Stomach (tissue), 9 donors: ENCODE data around the gene VIPR2. TPM values are rescaled to one million over a fixed set of nuclear protein-coding genes. Genes with fewer than 3 reads are reported as not detected.

Experiments used
- DNase-seq, 2 donors: peaks; one replicate each; pipeline versions ENCODE4 v3.0.0 to v3.0.0-alpha.2; 2013 to 2019
- H3K27ac ChIP-seq, 5 donors: fragments of 200-600 bp in 4 of 5; sonication (generic) in 4 of 5; one replicate each; pipeline ENCODE4 v1.5.1; 2013 to 2019; ENCODE audit warnings: mild to moderate bottlenecking in 1 of 5, moderate library complexity in 1 of 5
- H3K27me3 ChIP-seq, 3 donors: fragments of 200-600 bp; sonication (generic); one replicate each; pipeline ENCODE4 v1.5.1; 2017 to 2019; ENCODE audit warnings: mixed run types in 1 of 3
- H3K36me3 ChIP-seq, 4 donors: fragments of 200-600 bp; sonication (generic); 1 replicate in 3 of 4; 2 replicates in 1 of 4; pipeline ENCODE4 v1.5.1; 2016 to 2019
- H3K4me1 ChIP-seq, 4 donors: fragments of 200-600 bp; sonication (generic); one replicate each; pipeline ENCODE4 v1.5.1; 2016 to 2019
- H3K4me3 ChIP-seq, 4 donors: fragments of 200-600 bp; sonication (generic) in 3 of 4; one replicate each; pipeline ENCODE4 v1.5.1; 2016 to 2019; ENCODE audit warnings: mild to moderate bottlenecking in 1 of 4
- H3K9me3 ChIP-seq, 4 donors: fragments of 200-600 bp; sonication (generic); one replicate each; pipeline ENCODE4 v1.5.1; 2016 to 2019
- CTCF ChIP-seq, 7 experiments: fragments of 450-650 bp in 4 of 7; fragments of 200-600 bp in 3 of 7; sonication (generic) in 3 of 7; IDR thresholded peaks; one replicate each; pipeline ENCODE4 v1.5.1; 2016 to 2019; ENCODE audit warnings: antibody characterized with exemption in 7 of 7, control low read depth in 2 of 7, mild to moderate bottlenecking in 1 of 7
- EP300 ChIP-seq: sonication (generic); formaldehyde crosslinking; IDR thresholded peaks from one replicate; pipeline ENCODE4 v1.6.1; 2017; ENCODE audit warnings: antibody characterized with exemption
- POLR2A ChIP-seq, 4 donors: fragments of 450-650 bp; IDR thresholded peaks; one replicate each; pipeline ENCODE4 v1.6.1; 2016; ENCODE audit warnings: antibody characterized with exemption in 4 of 4, control low read depth in 2 of 4, mild to moderate bottlenecking in 1 of 4, moderate library complexity in 1 of 4
- POLR2AphosphoS5 ChIP-seq, 3 donors: sonication (generic); formaldehyde crosslinking; IDR thresholded peaks; one replicate each; pipeline ENCODE4 v1.6.1; 2016; ENCODE audit warnings: antibody characterized with exemption in 3 of 3
- WGBS, 5 donors: extraction: QIAGEN DNeasy Blood & Tissue Kit in 3 of 5; methylation state at CpG; one replicate each; pipeline versions ENCODE4 v1.1.5 to v1.1.7; 2013 to 2018; 5-methylcytosine and 5-hydroxymethylcytosine counted together
- intact Hi-C: fragments of 100-400 bp; cut with DNase I; formaldehyde crosslinking; loops from one replicate; pipeline ENCODE4 v1.15.1; 2023; ENCODE audit warnings: low total_unique reads
- polyA plus RNA-seq, 3 donors: library from polyadenylated mRNA; stranded (reverse); fragments of 200-250 nt; gene quantifications; one replicate each; pipeline ENCODE4 v1.2.3, GENCODE V29; 2013
- total RNA-seq, 5 donors: library from RNA; depleted of rRNA; stranded (reverse); fragments of >200 nt; gene quantifications; one replicate each; pipeline versions ENCODE4 v1.1.0 to v1.2.3, GENCODE V29; 2014 to 2016
- donor health status: healthy with polysubstance abuse.
- donor health status: Bipolar disorder and iron deficiency.
- donor health status: healthy.

VIPR2 gene
- total and polyA plus RNA-seq, 8 donors: 1.2 to 25.4 (median 4.6) TPM

DNA sequence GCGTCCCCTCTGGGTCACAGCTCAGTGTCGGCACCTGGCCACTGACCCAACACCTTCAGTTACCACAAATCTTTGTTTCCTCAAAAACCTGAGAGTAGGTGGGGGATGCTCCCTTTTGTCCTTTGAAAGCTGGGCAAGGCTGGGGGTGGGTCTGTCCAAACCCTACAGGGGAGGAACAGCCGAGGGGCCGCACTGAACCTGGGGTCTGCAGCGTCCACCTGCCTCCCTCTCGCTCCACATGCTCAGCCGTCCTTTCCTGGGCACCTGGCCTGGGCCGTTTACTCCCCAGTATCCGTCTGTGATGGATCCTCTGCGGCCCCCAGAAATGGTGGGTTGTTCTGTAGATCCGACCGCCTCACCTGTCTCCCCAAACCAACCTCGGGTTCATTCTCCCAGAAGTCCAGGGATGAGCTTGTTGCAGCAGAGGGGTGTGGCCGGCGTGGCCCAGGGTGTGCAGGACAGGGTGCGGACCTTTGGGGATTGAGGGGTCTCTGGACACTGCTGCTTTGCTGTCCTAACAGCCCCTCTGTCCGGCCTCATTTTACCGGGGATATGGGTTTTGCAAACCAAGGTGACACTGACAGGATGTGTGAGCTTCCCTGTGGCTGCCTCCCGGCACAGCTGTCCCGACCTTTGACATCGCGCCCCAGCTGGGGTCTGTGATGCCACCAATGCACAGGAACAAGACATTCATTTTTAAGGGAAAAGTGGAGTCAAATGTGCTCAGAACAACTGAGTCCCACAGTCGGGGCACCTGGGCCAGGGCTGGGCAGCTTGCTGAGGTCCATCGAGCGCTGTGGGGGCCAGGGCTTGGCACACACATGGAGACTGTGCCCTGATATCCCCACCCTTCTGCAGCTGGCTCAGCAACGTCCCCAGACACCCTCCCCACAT, 115.9 kb downstream of the VIPR2 start:
- Histone ChIP-seq H3K4me1 (peaks cover 7 to 56% (median 42%) of the 10 kb centered on the region in 4 donors), H3K9me3 (no peaks in the 10 kb centered on the region), H3K27ac (peak overlapping the region in 2 of 5 donors; percentile 39 to 65), H3K36me3 (no peaks in the 10 kb centered on the region), H3K27me3 (peaks cover 0 to 23% (median 6%) of the 10 kb centered on the region in 3 donors), H3K4me3 (no peak overlapping the region)
- intact Hi-C loops: no loop called here
- TF ChIP-seq POLR2A (IDR thresholded peaks at IDR 0.05): no peak
- TF ChIP-seq POLR2AphosphoS5 (IDR thresholded peaks at IDR 0.05): no peak
- TF ChIP-seq EP300: no peak
- no peak for TF ChIP-seq CTCF (IDR thresholded peaks at IDR 0.05)
- peak in 1 of 2 donors; percentile 22 for DNase-seq
- 82 to 89% (median 86%) methylated on average over 21 to 26 of the region's 26 CpGs for WGBS, 5 donors

- peak; percentile 64 to 75 for DNase-seq
- H3K4me1 ChIP-seq: peaks cover 7 to 56% (median 42%) of the 10 kb centered on the region in 4 donors
- no peaks in the 10 kb centered on the region for H3K9me3 ChIP-seq
- H3K27me3 ChIP-seq: peaks cover 0 to 23% (median 6%) of the 10 kb centered on the region in 3 donors
- 49 to 72% (median 54%) methylated on average over 20 to 22 of the region's 22 CpGs for WGBS, 5 donors
- peak overlapping the region in 3 of 5 donors; percentile 28 to 65 (median 39) for H3K27ac ChIP-seq
- intact Hi-C loops: no loop called here
- H3K36me3 ChIP-seq: no peaks in the 10 kb centered on the region
- peak overlapping the region in 1 of 4 donors; percentile 22 for H3K4me3 ChIP-seq
- no peak for TF ChIP-seq POLR2A (IDR thresholded peaks at IDR 0.05)
- no peak for TF ChIP-seq CTCF (IDR thresholded peaks at IDR 0.05)
- TF ChIP-seq EP300: no peak
- no peak for TF ChIP-seq POLR2AphosphoS5 (IDR thresholded peaks at IDR 0.05)
Measured at GRCh38 chr7:159027789-159028507, 116.7 kb downstream of the VIPR2 start.

GRCh38 chr7:159027056-159027788, 117.4 kb downstream of the VIPR2 start:
- peak overlapping the region in 1 of 5 donors; percentile 65 for H3K27ac ChIP-seq
- H3K9me3 ChIP-seq: no peaks in the 10 kb centered on the region
- H3K27me3 ChIP-seq: peaks cover 0 to 23% (median 6%) of the 10 kb centered on the region in 3 donors
- H3K36me3 ChIP-seq: no peaks in the 10 kb centered on the region
- peak overlapping the region in 1 of 4 donors; percentile 22 for H3K4me3 ChIP-seq
- 56 to 65% (median 62%) methylated on average over 21 to 22 of the region's 22 CpGs for WGBS, 5 donors
- H3K4me1 ChIP-seq: peaks cover 7 to 50% (median 40%) of the 10 kb centered on the region in 4 donors
- TF ChIP-seq POLR2A (IDR thresholded peaks at IDR 0.05) (no peak), CTCF (IDR thresholded peaks at IDR 0.05) (no peak), POLR2AphosphoS5 (IDR thresholded peaks at IDR 0.05) (peak in 1 of 3 donors; percentile 25), EP300 (no peak)
- no peak for DNase-seq
- intact Hi-C loops: no loop called here
